HepG2 (cell line): Measurements from ENCODE around the gene DRC7. TPM values are rescaled to one million over a fixed set of nuclear protein-coding genes. Genes with fewer than 3 reads are reported as not detected.

Experiments
- AHR ChIP-seq: IDR thresholded peaks from 2 replicates; pipeline ENCODE4 v1.6.1; 2018; ENCODE audit warnings: missing genetic modification reagents, missing compliant biosample characterization
- ARNT ChIP-seq: fragments of 450-650 bp; IDR thresholded peaks from 2 replicates; pipeline ENCODE4 v1.6.1; 2017
- BHLHE40 ChIP-seq: IDR thresholded peaks from 2 replicates; pipeline ENCODE4 v1.6.1; 2011; ENCODE audit warnings: low read length, improper control_type of control experiment
- GATA4 ChIP-seq: sonication (generic); IDR thresholded peaks from 2 replicates; pipeline ENCODE4 v1.6.1; 2016; ENCODE audit warnings: antibody characterized with exemption, low read depth, borderline replicate concordance
- HDAC6 ChIP-seq: fragments of 200-600 bp; sonication (generic); IDR thresholded peaks from 2 replicates; pipeline ENCODE4 v1.7.0; 2017; ENCODE audit warnings: mild to moderate bottlenecking, antibody characterized with exemption, low read length, low read depth
- MBNL3 ChIP-seq: fragments of 250-450 bp; sonication (Bioruptor Pico); conservative IDR thresholded peaks from 2 replicates; pipeline ENCODE4 v1.8.0; 2022; ENCODE audit warnings: mild to moderate bottlenecking, inconsistent platforms
- NFIB ChIP-seq: sonication (generic); formaldehyde crosslinking; IDR thresholded peaks from 2 replicates; pipeline ENCODE4 v1.9.0; 2021; ENCODE audit warnings: missing genetic modification reagents, mild to moderate bottlenecking, borderline replicate concordance
- RCOR2 ChIP-seq: IDR thresholded peaks from 2 replicates; pipeline ENCODE4 v1.6.1; 2016; ENCODE audit warnings: missing biosample characterization, missing genetic modification reagents
- XBP1 ChIP-seq: sonication (generic); formaldehyde crosslinking; IDR thresholded peaks from 2 replicates; pipeline ENCODE4 v1.5.0; 2020; ENCODE audit warnings: missing genetic modification reagents
- YEATS4 ChIP-seq: sonication (generic); formaldehyde crosslinking; IDR thresholded peaks from 2 replicates; pipeline ENCODE4 v1.4.0; 2020; ENCODE audit warnings: missing genetic modification reagents, borderline replicate concordance
- ZMAT3 ChIP-seq: sonication (generic); formaldehyde crosslinking; conservative IDR thresholded peaks from 2 replicates; pipeline ENCODE4 v1.7.0; 2021; ENCODE audit warnings: missing genetic modification reagents
- ZNF143 ChIP-seq: sonication (generic); formaldehyde crosslinking; IDR thresholded peaks from 2 replicates; pipeline ENCODE4 v1.4.0; 2020; ENCODE audit warnings: missing genetic modification reagents
- ZNF205 ChIP-seq: IDR thresholded peaks from 2 replicates; pipeline ENCODE4 v1.6.1; 2018; ENCODE audit warnings: missing biosample characterization, missing genetic modification reagents
- ZNF446 ChIP-seq: sonication (generic); formaldehyde crosslinking; IDR thresholded peaks from 2 replicates; pipeline ENCODE4 v1.5.0; 2020; ENCODE audit warnings: mild to moderate bottlenecking, missing genetic modification reagents
- ZNF7 ChIP-seq: IDR thresholded peaks from 2 replicates; pipeline ENCODE4 v1.6.1; 2016; ENCODE audit warnings: missing biosample characterization, missing genetic modification reagents
- ZNF777 ChIP-seq: sonication (generic); formaldehyde crosslinking; IDR thresholded peaks from 2 replicates; pipeline ENCODE4 v1.4.0; 2020; ENCODE audit warnings: missing genetic modification reagents
- polyA plus RNA-seq, 8 experiments: library from polyadenylated mRNA; depleted of rRNA in 3 of 8; stranded (reverse) in 7 of 8; unstranded in 1 of 8; fragments of >200 nt; fragmentation: Illumina TruSeq in 4 of 8; extraction: Trizol in 4 of 8; gene quantifications; 2 replicates each; pipeline versions ENCODE4 v1.2.1 to v1.2.3, GENCODE V29; 2011 to 2016; ENCODE audit warnings: low read depth in 4 of 8, missing spikeins in 1 of 8, mixed read lengths in 1 of 8; ENCODE audit not compliant: insufficient read depth in 1 of 8
- total RNA-seq, 5 experiments: library from RNA; depleted of rRNA; stranded (reverse); fragments of >200 nt; fragmentation: Illumina TruSeq; extraction: Trizol; gene quantifications; 2 replicates each; pipeline ENCODE4 v1.2.3, GENCODE V29; 2016; ENCODE audit warnings: low read depth in 1 of 5
- TF ChIP-seq, protein P1 (sequence below): sonication (generic); formaldehyde crosslinking; IDR thresholded peaks from 2 replicates; pipeline ENCODE4 v1.5.0; 2020; ENCODE audit warnings: mild to moderate bottlenecking, missing genetic modification reagents
- TF ChIP-seq, protein P2 (sequence below): IDR thresholded peaks from 2 replicates; pipeline ENCODE4 v1.6.1; 2018; ENCODE audit warnings: missing genetic modification reagents
- TF ChIP-seq, protein P3 (sequence below): sonication (generic); formaldehyde crosslinking; conservative IDR thresholded peaks from 2 replicates; pipeline ENCODE4 v1.8.0; 2022; ENCODE audit warnings: low read depth, missing genetic modification reagents
- TF ChIP-seq, protein P4 (sequence below): sonication (generic); formaldehyde crosslinking; IDR thresholded peaks from 2 replicates; pipeline ENCODE4 v1.4.0; 2020; ENCODE audit warnings: missing genetic modification reagents
- TF ChIP-seq, protein P5 (sequence below): IDR thresholded peaks from 2 replicates; pipeline ENCODE4 v1.6.1; 2016; ENCODE audit warnings: low read depth, borderline replicate concordance
- TF ChIP-seq, protein P6 (sequence below): IDR thresholded peaks from 2 replicates; pipeline ENCODE4 v1.6.1; 2016; ENCODE audit warnings: low read depth

The DRC7 gene
- total and polyA plus RNA-seq, 2 of the 13 experiments (the other 11 are each of a cell fraction or from before 2014, with no cell fraction given) = 2.7 to 3.4 TPM

DNA sequence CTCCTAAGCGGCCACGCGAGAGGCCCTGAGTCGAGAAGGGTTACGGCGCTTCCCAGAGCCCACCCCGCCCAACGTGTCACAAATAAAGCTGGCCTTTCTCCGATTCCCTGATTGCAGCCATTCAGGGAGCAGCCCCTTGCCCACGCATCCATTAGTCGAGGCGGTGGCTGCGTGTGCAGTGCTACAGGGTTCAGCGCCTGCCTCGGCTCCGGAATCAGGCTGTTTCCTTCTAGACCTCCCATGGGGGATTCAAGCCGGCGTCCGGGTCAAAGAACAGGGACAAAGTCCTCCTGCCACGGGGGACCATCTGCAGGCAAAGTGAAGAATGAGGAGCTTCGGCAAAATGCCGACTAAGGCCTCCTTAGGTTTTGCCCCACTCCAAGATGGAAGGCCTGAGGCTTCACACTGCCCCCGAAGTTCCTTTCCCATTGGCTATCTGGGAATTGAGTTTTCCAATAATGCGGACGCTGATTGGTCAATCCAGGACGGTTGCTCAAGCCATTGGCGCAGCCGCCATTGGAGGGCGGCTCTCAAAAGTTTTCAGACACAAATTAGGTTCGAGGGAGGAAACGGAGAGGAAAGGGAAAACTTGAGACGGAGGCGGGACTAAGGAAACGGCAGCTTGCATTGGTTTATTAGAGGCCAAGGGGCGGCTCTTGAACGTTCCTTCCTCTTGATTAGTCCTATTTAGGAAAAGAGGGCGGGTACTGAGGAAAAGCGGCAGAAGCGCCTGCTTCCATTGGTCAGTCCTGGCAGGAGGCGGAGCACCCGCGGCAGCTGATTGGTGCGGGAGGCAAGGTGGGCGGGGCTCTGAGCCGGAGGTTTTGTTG is 40.5 kb downstream of the DRC7 start (continued):
- TF ChIP-seq YEATS4 (CRISPR knock-in tag) (peak; percentile 30; the same call in 1 of the 2 replicates), ZMAT3 (peak; percentile 82; the same call in 1 of the 2 replicates), XBP1 (CRISPR knock-in tag) (peak; percentile 69; the same call in 1 of the 2 replicates), NFIB (no peak), ZNF777 (CRISPR knock-in tag) (peak; percentile 25; the same call in 1 of the 2 replicates), HDAC6 (no peak), BHLHE40 (no peak), ZNF7 (no peak), ZNF143 (peak; percentile 30), ZNF205 (CRISPR knock-in tag) (0 out of 2 replicates have a peak, but pooled peaks have one; percentile 17), MBNL3 (no peak), AHR (CRISPR knock-in tag) (no peak), GATA4 (no peak), ARNT (no peak), ZNF446 (CRISPR knock-in tag) (peak; percentile 71; the same call in 1 of the 2 replicates), RCOR2 (CRISPR knock-in tag) (no peak)
- TF ChIP-seq, protein P1, sequence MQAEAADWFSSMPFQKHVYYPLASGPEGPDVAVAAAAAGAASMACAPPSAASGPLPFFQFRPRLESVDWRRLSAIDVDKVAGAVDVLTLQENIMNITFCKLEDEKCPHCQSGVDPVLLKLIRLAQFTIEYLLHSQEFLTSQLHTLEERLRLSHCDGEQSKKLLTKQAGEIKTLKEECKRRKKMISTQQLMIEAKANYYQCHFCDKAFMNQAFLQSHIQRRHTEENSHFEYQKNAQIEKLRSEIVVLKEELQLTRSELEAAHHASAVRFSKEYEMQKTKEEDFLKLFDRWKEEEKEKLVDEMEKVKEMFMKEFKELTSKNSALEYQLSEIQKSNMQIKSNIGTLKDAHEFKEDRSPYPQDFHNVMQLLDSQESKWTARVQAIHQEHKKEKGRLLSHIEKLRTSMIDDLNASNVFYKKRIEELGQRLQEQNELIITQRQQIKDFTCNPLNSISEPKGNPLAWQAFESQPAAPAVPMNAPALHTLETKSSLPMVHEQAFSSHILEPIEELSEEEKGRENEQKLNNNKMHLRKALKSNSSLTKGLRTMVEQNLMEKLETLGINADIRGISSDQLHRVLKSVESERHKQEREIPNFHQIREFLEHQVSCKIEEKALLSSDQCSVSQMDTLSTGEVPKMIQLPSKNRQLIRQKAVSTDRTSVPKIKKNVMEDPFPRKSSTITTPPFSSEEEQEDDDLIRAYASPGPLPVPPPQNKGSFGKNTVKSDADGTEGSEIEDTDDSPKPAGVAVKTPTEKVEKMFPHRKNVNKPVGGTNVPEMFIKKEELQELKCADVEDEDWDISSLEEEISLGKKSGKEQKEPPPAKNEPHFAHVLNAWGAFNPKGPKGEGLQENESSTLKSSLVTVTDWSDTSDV (CRISPR knock-in tag) = peak; percentile 49; the same call in 1 of the 2 replicates
- TF ChIP-seq, protein P2, sequence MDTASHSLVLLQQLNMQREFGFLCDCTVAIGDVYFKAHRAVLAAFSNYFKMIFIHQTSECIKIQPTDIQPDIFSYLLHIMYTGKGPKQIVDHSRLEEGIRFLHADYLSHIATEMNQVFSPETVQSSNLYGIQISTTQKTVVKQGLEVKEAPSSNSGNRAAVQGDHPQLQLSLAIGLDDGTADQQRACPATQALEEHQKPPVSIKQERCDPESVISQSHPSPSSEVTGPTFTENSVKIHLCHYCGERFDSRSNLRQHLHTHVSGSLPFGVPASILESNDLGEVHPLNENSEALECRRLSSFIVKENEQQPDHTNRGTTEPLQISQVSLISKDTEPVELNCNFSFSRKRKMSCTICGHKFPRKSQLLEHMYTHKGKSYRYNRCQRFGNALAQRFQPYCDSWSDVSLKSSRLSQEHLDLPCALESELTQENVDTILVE (CRISPR knock-in tag) = no peak; the same call in 1 of the 2 replicates
- TF ChIP-seq, protein P3, sequence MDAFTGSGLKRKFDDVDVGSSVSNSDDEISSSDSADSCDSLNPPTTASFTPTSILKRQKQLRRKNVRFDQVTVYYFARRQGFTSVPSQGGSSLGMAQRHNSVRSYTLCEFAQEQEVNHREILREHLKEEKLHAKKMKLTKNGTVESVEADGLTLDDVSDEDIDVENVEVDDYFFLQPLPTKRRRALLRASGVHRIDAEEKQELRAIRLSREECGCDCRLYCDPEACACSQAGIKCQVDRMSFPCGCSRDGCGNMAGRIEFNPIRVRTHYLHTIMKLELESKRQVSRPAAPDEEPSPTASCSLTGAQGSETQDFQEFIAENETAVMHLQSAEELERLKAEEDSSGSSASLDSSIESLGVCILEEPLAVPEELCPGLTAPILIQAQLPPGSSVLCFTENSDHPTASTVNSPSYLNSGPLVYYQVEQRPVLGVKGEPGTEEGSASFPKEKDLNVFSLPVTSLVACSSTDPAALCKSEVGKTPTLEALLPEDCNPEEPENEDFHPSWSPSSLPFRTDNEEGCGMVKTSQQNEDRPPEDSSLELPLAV (CRISPR knock-in tag) = no peak
- TF ChIP-seq, protein P4, sequence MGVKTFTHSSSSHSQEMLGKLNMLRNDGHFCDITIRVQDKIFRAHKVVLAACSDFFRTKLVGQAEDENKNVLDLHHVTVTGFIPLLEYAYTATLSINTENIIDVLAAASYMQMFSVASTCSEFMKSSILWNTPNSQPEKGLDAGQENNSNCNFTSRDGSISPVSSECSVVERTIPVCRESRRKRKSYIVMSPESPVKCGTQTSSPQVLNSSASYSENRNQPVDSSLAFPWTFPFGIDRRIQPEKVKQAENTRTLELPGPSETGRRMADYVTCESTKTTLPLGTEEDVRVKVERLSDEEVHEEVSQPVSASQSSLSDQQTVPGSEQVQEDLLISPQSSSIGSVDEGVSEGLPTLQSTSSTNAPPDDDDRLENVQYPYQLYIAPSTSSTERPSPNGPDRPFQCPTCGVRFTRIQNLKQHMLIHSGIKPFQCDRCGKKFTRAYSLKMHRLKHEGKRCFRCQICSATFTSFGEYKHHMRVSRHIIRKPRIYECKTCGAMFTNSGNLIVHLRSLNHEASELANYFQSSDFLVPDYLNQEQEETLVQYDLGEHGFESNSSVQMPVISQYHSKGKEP (CRISPR knock-in tag) = no peak
- TF ChIP-seq, protein P5, sequence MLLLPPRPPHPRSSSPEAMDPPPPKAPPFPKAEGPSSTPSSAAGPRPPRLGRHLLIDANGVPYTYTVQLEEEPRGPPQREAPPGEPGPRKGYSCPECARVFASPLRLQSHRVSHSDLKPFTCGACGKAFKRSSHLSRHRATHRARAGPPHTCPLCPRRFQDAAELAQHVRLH = peak; percentile 44; the same call in 1 of the 2 replicates
- TF ChIP-seq, protein P6, sequence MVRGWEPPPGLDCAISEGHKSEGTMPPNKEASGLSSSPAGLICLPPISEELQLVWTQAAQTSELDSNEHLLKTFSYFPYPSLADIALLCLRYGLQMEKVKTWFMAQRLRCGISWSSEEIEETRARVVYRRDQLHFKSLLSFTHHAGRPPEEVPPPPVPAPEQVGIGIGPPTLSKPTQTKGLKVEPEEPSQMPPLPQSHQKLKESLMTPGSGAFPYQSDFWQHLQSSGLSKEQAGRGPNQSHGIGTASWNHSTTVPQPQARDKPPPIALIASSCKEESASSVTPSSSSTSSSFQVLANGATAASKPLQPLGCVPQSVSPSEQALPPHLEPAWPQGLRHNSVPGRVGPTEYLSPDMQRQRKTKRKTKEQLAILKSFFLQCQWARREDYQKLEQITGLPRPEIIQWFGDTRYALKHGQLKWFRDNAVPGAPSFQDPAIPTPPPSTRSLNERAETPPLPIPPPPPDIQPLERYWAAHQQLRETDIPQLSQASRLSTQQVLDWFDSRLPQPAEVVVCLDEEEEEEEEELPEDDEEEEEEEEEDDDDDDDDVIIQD = no peak
